CD4-positive, CD25-positive, alpha-beta regulatory T cell (primary cell): ENCODE results near the gene TRMT6. TPM values are rescaled to one million over a fixed set of nuclear protein-coding genes. Genes with fewer than 3 reads are reported as not detected.

Source experiments
- ATAC-seq, 2 donors: fragments of 150-1000 bp; cut with Tn5 transposase; one replicate each; pipeline ENCODE4 v1.10.0; 2021; ENCODE audit warnings: low read depth in 2 of 2, moderate number of reproducible peaks in 2 of 2, moderate library complexity in 1 of 2
- DNase-seq, 3 donors: peaks; one replicate each; pipeline versions ENCODE4 v3.0.0 to v3.0.0-alpha.2; 2012 to 2022; ENCODE audit warnings: mixed read lengths in 1 of 3
- H3K27ac ChIP-seq: one replicate; pipeline ENCODE4 v1.7.0; 2013; ENCODE audit warnings: mild to moderate bottlenecking, low read length; ENCODE audit not compliant: insufficient read depth, poor library complexity, severe bottlenecking
- H3K27me3 ChIP-seq: one replicate; pipeline ENCODE4 v1.7.0; 2013; ENCODE audit warnings: low read length; ENCODE audit not compliant: control insufficient read depth, insufficient read depth
- H3K36me3 ChIP-seq: one replicate; pipeline ENCODE4 v1.7.0; 2013; ENCODE audit warnings: mild to moderate bottlenecking, low read length, moderate library complexity; ENCODE audit not compliant: control insufficient read depth, insufficient read depth
- H3K4me1 ChIP-seq: 2 replicates; pipeline ENCODE4 v1.7.0; 2013; ENCODE audit warnings: mild to moderate bottlenecking, low read length; ENCODE audit not compliant: insufficient read depth, control insufficient read depth, poor library complexity, severe bottlenecking
- H3K4me3 ChIP-seq: one replicate; pipeline ENCODE4 v1.7.0; 2013; ENCODE audit warnings: low read depth, mild to moderate bottlenecking, low read length, moderate library complexity
- H3K9me3 ChIP-seq, 2 experiments: 1 replicate in 1 of 2; 2 replicates in 1 of 2; pipeline ENCODE4 v1.7.0; 2013; ENCODE audit warnings: low read length in 2 of 2, mild to moderate bottlenecking in 1 of 2, moderate library complexity in 1 of 2; ENCODE audit not compliant: control insufficient read depth in 2 of 2
- H3K27ac Mint-ChIP-seq, 3 donors: one replicate each; pipeline ENCODE4 v1.8.0; 2020 to 2022; ENCODE audit warnings: mild to moderate bottlenecking in 3 of 3, mixed read lengths in 3 of 3, moderate library complexity in 2 of 3
- H3K27me3 Mint-ChIP-seq: one replicate; pipeline ENCODE4 v1.8.0; 2022; ENCODE audit warnings: mild to moderate bottlenecking, mixed read lengths
- H3K36me3 Mint-ChIP-seq: one replicate; pipeline ENCODE4 v1.8.0; 2020; ENCODE audit warnings: mixed read lengths
- H3K4me1 Mint-ChIP-seq, 4 donors: one replicate each; pipeline ENCODE4 v1.8.0; 2020 to 2022; ENCODE audit warnings: mixed read lengths in 4 of 4, mild to moderate bottlenecking in 1 of 4
- H3K4me3 Mint-ChIP-seq, 4 donors: one replicate each; pipeline ENCODE4 v1.8.0; 2020 to 2022; ENCODE audit warnings: mild to moderate bottlenecking in 4 of 4, mixed read lengths in 4 of 4, moderate library complexity in 3 of 4
- H3K9me3 Mint-ChIP-seq, 7 donors: one replicate each; pipeline ENCODE4 v1.8.0; 2020 to 2022; ENCODE audit warnings: mixed read lengths in 7 of 7, mild to moderate bottlenecking in 3 of 7, moderate library complexity in 2 of 7
- polyA plus RNA-seq, 4 donors: library from polyadenylated mRNA; unstranded; fragments of 300-500 nt; fragmentation: Illumina TruSeq; gene quantifications; one replicate each; pipeline ENCODE4 v1.2.3, GENCODE V29; 2021
- total RNA-seq: library from RNA; stranded (reverse); gene quantifications from one replicate; pipeline ENCODE4 v1.2.3, GENCODE V29; 2022

TRMT6 gene
- 13.5 TPM for total RNA-seq
- polyA plus RNA-seq: 10 to 100 TPM; 10.3 to 12.0 (median 11.2) TPM

GRCh38 chr20:5950271-5951031, at the start of gene TRMT6, which contains the start of gene MCM8:
TSS of gene TRMT6 (minus strand) at chr20:5950533. CDS start at chr20:5950405, 128 bp downstream.
TSS of gene MCM8 (plus strand) at chr20:5950652. CDS start at chr20:5952016, 1,364 bp downstream.
- H3K36me3 ChIP-seq: peaks cover 47% of the 10 kb centered on the region
- Mint-ChIP-seq H3K36me3 (peaks cover 30% of the 10 kb centered on the region), H3K9me3 (no peaks in the 10 kb centered on the region), H3K27ac (peak within 1 kb of the TSS; percentile 91 to 99 (median 96)), H3K27me3 (peaks cover 5% of the 10 kb centered on the region), H3K4me3 (peak within 1 kb of the TSS; percentile 92 to 100 (median 98)), H3K4me1 (peaks cover 8 to 54% (median 26%) of the 10 kb centered on the region in 4 donors)
- H3K4me3 ChIP-seq: peak within 1 kb of the TSS; percentile 91
- peak within 1 kb of the TSS; percentile 83 for H3K27ac ChIP-seq
- DNase-seq (peak; percentile 94 to 98 (median 95)), ATAC-seq (peak; percentile 98 to 99)
- H3K27me3 ChIP-seq: no peaks in the 10 kb centered on the region
- peaks cover 25% of the 10 kb centered on the region for H3K4me1 ChIP-seq
- no peaks in the 10 kb centered on the region for H3K9me3 ChIP-seq

- Histone ChIP-seq H3K36me3 (no peaks in the 10 kb centered on the region), H3K27me3 (no peaks in the 10 kb centered on the region), H3K4me3 (no peak overlapping the region), H3K27ac (no peak overlapping the region), H3K9me3 (no peaks in the 10 kb centered on the region), H3K4me1 (peaks cover 15% of the 10 kb centered on the region)
- H3K9me3 Mint-ChIP-seq: no peaks in the 10 kb centered on the region
- no peaks in the 10 kb centered on the region for H3K36me3 Mint-ChIP-seq
- no peak overlapping the region for H3K4me3 Mint-ChIP-seq
- H3K27ac Mint-ChIP-seq: no peak overlapping the region
- no peaks in the 10 kb centered on the region for H3K27me3 Mint-ChIP-seq
- ATAC-seq (no peak), DNase-seq (no peak)
- peaks cover 11 to 37% (median 20%) of the 10 kb centered on the region in 4 donors for H3K4me1 Mint-ChIP-seq
Measured at GRCh38 chr20:5999783-6000182, 49.5 kb upstream of the TRMT6 start.

- no peaks in the 10 kb centered on the region for H3K27me3 ChIP-seq
- Mint-ChIP-seq H3K36me3 (no peaks in the 10 kb centered on the region), H3K4me3 (peak overlapping the region in 1 of 4 donors; percentile 2), H3K9me3 (no peaks in the 10 kb centered on the region), H3K27ac (peak overlapping the region; percentile 63 to 95 (median 78)), H3K27me3 (no peaks in the 10 kb centered on the region), H3K4me1 (peaks cover 6 to 35% (median 13%) of the 10 kb centered on the region in 4 donors)
- peak overlapping the region; percentile 29 for H3K27ac ChIP-seq
- peak; percentile 67 to 78 for ATAC-seq
- peaks cover 13% of the 10 kb centered on the region for H3K4me1 ChIP-seq
- no peak overlapping the region for H3K4me3 ChIP-seq
- peaks cover 4% of the 10 kb centered on the region for H3K36me3 ChIP-seq
- DNase-seq: peak in 2 of 3 donors; percentile 39 to 70
- H3K9me3 ChIP-seq: no peaks in the 10 kb centered on the region
Measured at GRCh38 chr20:5996765-5997164, 46.4 kb upstream of the TRMT6 start.

GRCh38 chr20:5991623-5992441, 41.5 kb upstream of the TRMT6 start:
- Histone ChIP-seq H3K4me1 (peaks cover 5% of the 10 kb centered on the region), H3K9me3 (no peaks in the 10 kb centered on the region), H3K27me3 (no peaks in the 10 kb centered on the region), H3K4me3 (no peak overlapping the region), H3K27ac (no peak overlapping the region), H3K36me3 (peaks cover 16% of the 10 kb centered on the region)
- H3K27me3 Mint-ChIP-seq: no peaks in the 10 kb centered on the region
- no peak overlapping the region for H3K4me3 Mint-ChIP-seq
- H3K36me3 Mint-ChIP-seq: peaks cover 19% of the 10 kb centered on the region
- peak overlapping the region in 2 of 3 donors; percentile 23 to 78 for H3K27ac Mint-ChIP-seq
- H3K9me3 Mint-ChIP-seq: no peaks in the 10 kb centered on the region
- DNase-seq: no peak
- no peak for ATAC-seq
- H3K4me1 Mint-ChIP-seq: peaks cover 7 to 27% (median 10%) of the 10 kb centered on the region in 4 donors

- peaks cover 16% of the 10 kb centered on the region for H3K36me3 ChIP-seq
- no peak overlapping the region for H3K4me3 ChIP-seq
Measured at GRCh38 chr20:5990946-5991345, 40.6 kb upstream of the TRMT6 start.

GRCh38 chr20:5989539-5989938, 39.2 kb upstream of the TRMT6 start:
- Mint-ChIP-seq H3K27ac (peak overlapping the region in 1 of 3 donors; percentile 11), H3K4me1 (peaks cover 3 to 14% (median 6%) of the 10 kb centered on the region in 4 donors), H3K36me3 (peaks cover 29% of the 10 kb centered on the region), H3K4me3 (peak overlapping the region in 1 of 4 donors; percentile 81), H3K9me3 (no peaks in the 10 kb centered on the region), H3K27me3 (no peaks in the 10 kb centered on the region)
- ATAC-seq: peak in 1 of 2 donors; percentile 43
- Histone ChIP-seq H3K9me3 (no peaks in the 10 kb centered on the region), H3K4me1 (no peaks in the 10 kb centered on the region), H3K27me3 (no peaks in the 10 kb centered on the region), H3K4me3 (no peak overlapping the region), H3K36me3 (peaks cover 19% of the 10 kb centered on the region), H3K27ac (no peak overlapping the region)
- DNase-seq: no peak

More at GRCh38 chr20:5990946-5991345, 40.6 kb upstream of the TRMT6 start:
- Mint-ChIP-seq H3K9me3 (no peaks in the 10 kb centered on the region), H3K36me3 (peaks cover 23% of the 10 kb centered on the region), H3K4me1 (peaks cover 4 to 24% (median 7%) of the 10 kb centered on the region in 4 donors), H3K4me3 (no peak overlapping the region), H3K27me3 (no peaks in the 10 kb centered on the region), H3K27ac (peak overlapping the region in 1 of 3 donors; percentile 24)
- Histone ChIP-seq H3K9me3 (no peaks in the 10 kb centered on the region), H3K4me1 (no peaks in the 10 kb centered on the region), H3K27me3 (no peaks in the 10 kb centered on the region), H3K27ac (no peak overlapping the region)
- ATAC-seq (no peak), DNase-seq (no peak)

GRCh38 chr20:5987383-5987782, 37.0 kb upstream of the TRMT6 start:
- peaks cover 3 to 14% (median 6%) of the 10 kb centered on the region in 4 donors for H3K4me1 Mint-ChIP-seq
- H3K9me3 Mint-ChIP-seq: no peaks in the 10 kb centered on the region
- Histone ChIP-seq H3K27me3 (no peaks in the 10 kb centered on the region), H3K27ac (no peak overlapping the region), H3K4me1 (no peaks in the 10 kb centered on the region), H3K9me3 (no peaks in the 10 kb centered on the region), H3K36me3 (peaks cover 25% of the 10 kb centered on the region), H3K4me3 (no peak overlapping the region)
- no peak overlapping the region for H3K4me3 Mint-ChIP-seq
- H3K27me3 Mint-ChIP-seq: no peaks in the 10 kb centered on the region
- H3K27ac Mint-ChIP-seq: peak overlapping the region in 1 of 3 donors; percentile 53
- no peak for ATAC-seq
- no peak for DNase-seq
- peaks cover 36% of the 10 kb centered on the region for H3K36me3 Mint-ChIP-seq
